CD8-positive, alpha-beta memory T cell (primary cell): ENCODE data around the gene RGS11. TPM values are rescaled to one million over a fixed set of nuclear protein-coding genes. Genes with fewer than 3 reads are reported as not detected.

Experiments used
- CTCF ChIA-PET: fragments of 350-600 bp; sonication (Branson Sonifier 250); formaldehyde crosslinking; loops from one replicate; lab custom pipeline; 2021; ENCODE audit warnings: antibody characterized with exemption; lab: Charles Lee
- POLR2A ChIA-PET: fragments of 350-600 bp; sonication (Branson Sonifier 250); formaldehyde crosslinking; loops from one replicate; lab custom pipeline; 2021; ENCODE audit warnings: antibody characterized with exemption; lab: Charles Lee
- DNase-seq, 5 donors: peaks; one replicate each; pipeline versions ENCODE4 v3.0.0 to v3.0.0-alpha.2; 2020 to 2022; ENCODE audit warnings: mixed read lengths in 1 of 5
- H3K27ac ChIP-seq: one replicate; pipeline ENCODE4 v1.7.0; 2013; ENCODE audit warnings: low read depth, mild to moderate bottlenecking, low read length, moderate library complexity
- H3K27me3 ChIP-seq: 2 replicates; pipeline ENCODE4 v1.7.0; 2013; ENCODE audit warnings: low read length, mild to moderate bottlenecking; ENCODE audit not compliant: insufficient read depth, poor library complexity, severe bottlenecking
- H3K36me3 ChIP-seq: 2 replicates; pipeline ENCODE4 v1.7.0; 2013; ENCODE audit warnings: mild to moderate bottlenecking, low read length, moderate library complexity; ENCODE audit not compliant: insufficient read depth
- H3K4me1 ChIP-seq: 2 replicates; pipeline ENCODE4 v1.7.0; 2013; ENCODE audit warnings: mild to moderate bottlenecking, low read length, moderate library complexity; ENCODE audit not compliant: insufficient read depth
- H3K4me3 ChIP-seq: 2 replicates; pipeline ENCODE4 v1.7.0; 2013; ENCODE audit warnings: mild to moderate bottlenecking, low read length
- H3K9me3 ChIP-seq: 2 replicates; pipeline ENCODE4 v1.7.0; 2013; ENCODE audit warnings: mild to moderate bottlenecking, low read length
- H3K27ac Mint-ChIP-seq, 8 donors: one replicate each; pipeline ENCODE4 v1.8.0; 2020 to 2021; ENCODE audit warnings: mixed read lengths in 8 of 8, mild to moderate bottlenecking in 6 of 8, inconsistent platforms in 3 of 8, moderate library complexity in 3 of 8
- H3K27me3 Mint-ChIP-seq, 2 donors: one replicate each; pipeline ENCODE4 v1.8.0; 2020 to 2021; ENCODE audit warnings: mixed read lengths in 2 of 2, mild to moderate bottlenecking in 1 of 2, moderate library complexity in 1 of 2
- H3K36me3 Mint-ChIP-seq, 3 donors: one replicate each; pipeline ENCODE4 v1.8.0; 2020 to 2021; ENCODE audit warnings: mixed read lengths in 3 of 3, inconsistent platforms in 1 of 3, mild to moderate bottlenecking in 1 of 3
- H3K4me1 Mint-ChIP-seq, 3 donors: one replicate each; pipeline ENCODE4 v1.8.0; 2020 to 2021; ENCODE audit warnings: mixed read lengths in 3 of 3, inconsistent platforms in 1 of 3, mild to moderate bottlenecking in 1 of 3
- H3K4me3 Mint-ChIP-seq, 7 donors: one replicate each; pipeline ENCODE4 v1.8.0; 2020 to 2021; ENCODE audit warnings: mixed read lengths in 7 of 7, mild to moderate bottlenecking in 6 of 7, moderate library complexity in 4 of 7, inconsistent platforms in 2 of 7
- H3K9me3 Mint-ChIP-seq, 5 donors: one replicate each; pipeline ENCODE4 v1.8.0; 2020 to 2022; ENCODE audit warnings: mixed read lengths in 5 of 5, mild to moderate bottlenecking in 3 of 5, moderate library complexity in 2 of 5, inconsistent platforms in 1 of 5
- polyA plus RNA-seq: library from polyadenylated mRNA; unstranded; fragments of 300-500 nt; fragmentation: Illumina TruSeq; gene quantifications from one replicate; pipeline ENCODE4 v1.2.3, GENCODE V29; 2021
- total RNA-seq, 2 experiments: library from RNA; stranded (reverse); gene quantifications; one replicate each; pipeline ENCODE4 v1.2.3, GENCODE V29; 2021

Gene RGS11
- total and polyA plus RNA-seq, 3 experiments from 2014 or later: 0.09 TPM; not detected in 2

DNA sequence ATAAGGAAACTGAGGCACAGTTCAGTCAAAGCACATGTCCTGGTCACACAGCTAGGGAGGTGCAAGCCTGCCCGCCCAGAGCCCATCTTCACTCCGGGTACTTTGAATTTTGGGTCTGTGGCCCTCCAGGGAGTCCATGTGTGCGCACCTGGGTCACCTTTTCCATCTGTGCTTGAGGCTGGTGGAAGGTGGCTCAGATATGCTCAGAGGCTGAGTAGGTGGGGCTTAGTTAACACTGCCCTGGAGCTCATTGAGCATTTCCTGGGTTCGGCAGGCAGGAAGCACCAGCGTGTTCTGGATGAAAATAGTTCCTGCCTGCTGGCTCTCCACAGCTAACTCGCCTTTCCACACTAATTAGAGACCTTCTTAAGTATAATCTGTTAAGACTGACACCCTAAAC is 21.9 kb downstream of the RGS11 start:
- no peak for DNase-seq
- no peaks in the 10 kb centered on the region for H3K36me3 ChIP-seq

DNA sequence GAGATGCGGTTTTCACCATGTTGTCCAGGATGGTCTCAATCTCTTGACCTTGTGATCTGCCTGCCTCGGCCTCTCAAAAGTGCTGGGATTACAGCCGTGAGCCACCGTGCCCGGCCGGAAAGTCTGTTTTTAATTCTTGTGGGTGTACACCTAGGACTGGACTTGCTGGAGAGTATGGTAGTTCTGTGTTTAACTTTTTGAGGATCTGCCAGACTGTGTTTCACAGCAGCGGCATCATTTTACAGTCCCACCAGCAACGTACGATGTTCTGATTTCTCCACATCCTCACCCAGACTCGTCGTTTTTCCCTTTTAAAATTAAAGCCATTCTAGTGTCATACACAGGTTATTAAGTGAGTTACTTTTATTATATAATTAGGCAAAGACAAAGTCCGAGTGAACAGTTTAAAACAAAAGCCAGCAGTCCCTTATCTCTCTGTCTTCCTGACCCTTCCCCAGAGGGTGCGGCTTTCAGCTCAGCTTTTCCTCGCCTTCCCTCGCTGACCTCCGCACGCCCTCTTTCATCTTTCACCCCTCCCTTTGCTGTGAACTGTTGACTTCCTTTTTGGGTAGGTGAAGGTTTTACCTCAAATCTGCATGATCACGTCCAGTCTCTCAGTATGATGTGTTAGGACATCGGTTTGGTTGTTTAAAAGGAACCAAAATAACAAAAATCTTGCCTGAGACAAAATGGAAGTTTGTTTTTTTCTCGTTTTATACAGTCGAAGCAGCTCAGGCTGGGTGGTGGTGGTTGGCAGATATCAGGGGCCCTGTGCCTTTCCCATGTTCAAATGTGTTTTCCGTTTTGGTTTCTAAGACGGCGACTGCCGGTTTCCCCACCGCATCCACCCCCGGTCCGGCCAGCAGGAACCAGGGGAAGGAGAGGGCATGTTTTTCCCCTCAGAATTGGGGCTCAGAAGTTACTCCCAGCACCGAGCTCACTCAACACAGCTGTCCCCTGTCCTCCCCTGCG is 23.1 kb downstream of the RGS11 start:
- peak in 2 of 5 donors; percentile 21 to 38 for DNase-seq
- H3K9me3 ChIP-seq: no peaks in the 10 kb centered on the region
- CTCF ChIA-PET: interaction anchor here (0.6 to 3.1 kb wide), 2 partner anchors 17 to 182 kb away, joined by 4 to 13 read pairs; no protein-coding TSS in a partner anchor
- no peaks in the 10 kb centered on the region for H3K27me3 ChIP-seq
- peaks cover 4 to 43% (median 12%) of the 10 kb centered on the region in 3 donors for H3K36me3 Mint-ChIP-seq
- no peaks in the 10 kb centered on the region for H3K27me3 Mint-ChIP-seq
- H3K9me3 Mint-ChIP-seq: no peaks in the 10 kb centered on the region
- H3K4me1 Mint-ChIP-seq: peaks cover 16 to 18% (median 18%) of the 10 kb centered on the region in 3 donors
- H3K27ac Mint-ChIP-seq: peak overlapping the region; percentile 34 to 98 (median 92)
- H3K27ac ChIP-seq: peak overlapping the region; percentile 59
- POLR2A ChIA-PET: interaction anchor here (0.6 to 1.9 kb wide), 2 partner anchors 18 to 133 kb away, joined by 5 read pairs; partner anchors contain the start of gene FAM234A
- peak overlapping the region; percentile 40 for H3K4me3 ChIP-seq
- H3K4me3 Mint-ChIP-seq: peak overlapping the region; percentile 67 to 92 (median 81)
- no peaks in the 10 kb centered on the region for H3K36me3 ChIP-seq
- H3K4me1 ChIP-seq: peaks cover 20% of the 10 kb centered on the region

More for the DNA sequence above, 21.9 kb downstream of the RGS11 start:
- Histone ChIP-seq H3K4me1 (peaks cover 20% of the 10 kb centered on the region), H3K27ac (no peak overlapping the region), H3K4me3 (no peak overlapping the region), H3K27me3 (no peaks in the 10 kb centered on the region), H3K9me3 (no peaks in the 10 kb centered on the region)
- Mint-ChIP-seq H3K27ac (peak overlapping the region in 3 of 8 donors; percentile 17 to 54 (median 47)), H3K9me3 (no peaks in the 10 kb centered on the region), H3K27me3 (no peaks in the 10 kb centered on the region), H3K36me3 (peaks cover 4 to 38% (median 12%) of the 10 kb centered on the region in 3 donors), H3K4me3 (peak overlapping the region in 3 of 7 donors; percentile 8 to 68 (median 39)), H3K4me1 (peaks cover 16 to 18% (median 18%) of the 10 kb centered on the region in 3 donors)
- POLR2A ChIA-PET: interaction anchor here (1.9 kb wide), 1 partner anchor 19 kb away, joined by 5 read pairs; the partner anchor contains the start of gene FAM234A
- CTCF ChIA-PET: interaction anchor here (0.8 to 3.1 kb wide), 4 partner anchors 10 to 97 kb away, joined by 3 to 13 read pairs (median 4); no protein-coding TSS in a partner anchor

DNA sequence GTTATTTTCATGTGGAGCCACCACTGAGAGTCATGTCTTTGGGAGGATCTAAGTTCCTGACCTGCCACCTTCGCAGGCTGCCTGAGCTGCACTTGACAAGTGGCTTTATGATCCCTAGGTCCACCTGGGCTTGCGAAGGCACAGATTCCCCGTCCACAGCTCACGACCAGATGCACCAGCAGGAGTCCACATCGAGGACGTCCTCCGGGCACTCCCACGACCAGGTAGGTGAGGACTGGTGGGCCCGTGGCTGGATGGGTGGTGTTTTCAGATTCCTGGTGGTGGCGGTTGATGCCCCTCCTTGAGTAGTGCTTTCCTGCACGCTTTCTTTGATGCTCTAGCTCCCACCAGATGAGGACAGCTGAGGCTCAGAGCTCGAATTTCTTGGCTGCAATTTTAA is 26.3 kb downstream of the RGS11 start:
- CTCF ChIA-PET: interaction anchor here (1.2 kb wide), 1 partner anchor 21 kb away, joined by 3 read pairs; no protein-coding TSS in a partner anchor
- Mint-ChIP-seq H3K4me3 (no peak overlapping the region), H3K9me3 (no peaks in the 10 kb centered on the region), H3K27me3 (no peaks in the 10 kb centered on the region), H3K4me1 (peaks cover 15 to 18% (median 18%) of the 10 kb centered on the region in 3 donors), H3K27ac (peak overlapping the region in 1 of 8 donors; percentile 72), H3K36me3 (peaks cover 0 to 22% (median 6%) of the 10 kb centered on the region in 3 donors)
- H3K36me3 ChIP-seq: no peaks in the 10 kb centered on the region
- H3K27ac ChIP-seq: no peak overlapping the region
- no peak overlapping the region for H3K4me3 ChIP-seq
- POLR2A ChIA-PET: no interaction called here
- DNase-seq: no peak
- H3K27me3 ChIP-seq: no peaks in the 10 kb centered on the region
- H3K4me1 ChIP-seq: peaks cover 20% of the 10 kb centered on the region
- H3K9me3 ChIP-seq: no peaks in the 10 kb centered on the region

DNA sequence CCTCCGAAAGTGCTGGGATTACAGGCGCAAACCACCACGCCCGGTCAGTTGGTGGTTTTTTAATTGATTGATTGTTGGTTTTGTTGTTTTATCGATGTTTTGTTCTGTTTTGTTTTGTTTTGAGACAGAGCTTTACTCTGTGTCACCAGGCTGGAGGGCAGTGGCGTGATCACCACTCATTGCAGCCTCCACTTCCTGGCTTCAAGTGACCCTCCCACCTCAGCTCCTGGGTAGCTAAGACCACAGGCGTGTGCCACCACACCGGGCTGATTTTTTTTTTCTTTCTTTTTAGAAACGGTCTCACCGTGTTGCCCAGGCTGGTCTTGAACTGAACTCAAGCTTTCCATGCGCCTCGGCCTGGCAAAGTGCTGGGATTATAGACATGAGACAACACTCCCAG is 28.7 kb downstream of the RGS11 start:
- no peak for DNase-seq
- Histone ChIP-seq H3K4me3 (no peak overlapping the region), H3K4me1 (no peaks in the 10 kb centered on the region), H3K27me3 (no peaks in the 10 kb centered on the region), H3K27ac (no peak overlapping the region), H3K9me3 (no peaks in the 10 kb centered on the region), H3K36me3 (no peaks in the 10 kb centered on the region)
- ChIA-PET POLR2A (no interaction called here), CTCF (no interaction called here)
- no peaks in the 10 kb centered on the region for H3K9me3 Mint-ChIP-seq
- peaks cover 2 to 4% (median 3%) of the 10 kb centered on the region in 3 donors for H3K4me1 Mint-ChIP-seq
- peak overlapping the region in 2 of 8 donors; percentile 6 to 41 for H3K27ac Mint-ChIP-seq
- H3K27me3 Mint-ChIP-seq: no peaks in the 10 kb centered on the region
- no peak overlapping the region for H3K4me3 Mint-ChIP-seq
- peaks cover 0 to 15% (median 5%) of the 10 kb centered on the region in 3 donors for H3K36me3 Mint-ChIP-seq

DNA sequence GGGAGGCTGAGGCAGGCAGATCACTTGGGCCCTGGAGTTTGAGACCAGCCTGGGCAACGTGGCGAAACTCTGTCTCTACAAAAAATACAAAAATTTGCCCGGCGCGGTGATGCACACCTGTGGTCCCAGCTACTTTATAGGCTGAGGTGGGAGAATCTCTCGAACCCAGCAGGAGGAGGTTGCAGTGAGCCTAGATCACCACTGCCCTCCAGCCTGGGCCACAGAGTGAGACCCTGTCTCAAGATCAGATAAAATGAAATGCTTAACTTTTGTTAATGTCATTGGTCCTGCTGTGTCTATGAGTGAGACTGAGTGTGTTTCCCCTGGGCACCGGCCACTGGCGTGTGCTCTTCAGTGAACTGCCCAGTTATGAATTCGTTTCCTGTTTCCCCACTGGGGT is 30.6 kb downstream of the RGS11 start:
- H3K36me3 Mint-ChIP-seq: peaks cover 0 to 6% (median 0%) of the 10 kb centered on the region in 3 donors
- ChIA-PET POLR2A (no interaction called here), CTCF (no interaction called here)
- Histone ChIP-seq H3K36me3 (no peaks in the 10 kb centered on the region), H3K27me3 (no peaks in the 10 kb centered on the region), H3K9me3 (no peaks in the 10 kb centered on the region), H3K4me3 (no peak overlapping the region), H3K4me1 (no peaks in the 10 kb centered on the region), H3K27ac (no peak overlapping the region)
- DNase-seq: no peak
- H3K9me3 Mint-ChIP-seq: no peaks in the 10 kb centered on the region
- no peak overlapping the region for H3K4me3 Mint-ChIP-seq
- H3K4me1 Mint-ChIP-seq: peaks cover 4 to 13% (median 8%) of the 10 kb centered on the region in 3 donors
- peak overlapping the region in 1 of 8 donors; percentile 16 for H3K27ac Mint-ChIP-seq
- no peaks in the 10 kb centered on the region for H3K27me3 Mint-ChIP-seq

DNA sequence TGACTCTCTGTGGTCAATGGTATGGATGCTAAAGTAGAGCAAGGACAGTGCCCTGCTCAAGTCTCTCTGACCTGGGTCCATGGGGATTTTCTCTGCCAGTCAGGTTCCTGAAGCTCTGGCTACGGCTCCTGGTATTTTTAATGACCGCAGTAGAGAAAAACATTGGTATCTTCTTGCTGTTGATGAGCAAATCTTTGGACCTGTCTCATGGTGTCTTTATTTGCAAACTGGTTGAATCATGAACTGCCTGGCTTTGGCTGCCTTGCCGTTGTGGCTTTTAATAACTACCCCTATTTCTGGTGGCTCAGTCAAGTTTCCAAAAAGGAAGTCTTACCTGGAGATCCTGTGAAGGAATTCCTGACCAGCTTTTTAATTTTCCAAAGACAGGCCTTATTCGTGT is 32.4 kb downstream of the RGS11 start:
- CTCF ChIA-PET: no interaction called here

DNA sequence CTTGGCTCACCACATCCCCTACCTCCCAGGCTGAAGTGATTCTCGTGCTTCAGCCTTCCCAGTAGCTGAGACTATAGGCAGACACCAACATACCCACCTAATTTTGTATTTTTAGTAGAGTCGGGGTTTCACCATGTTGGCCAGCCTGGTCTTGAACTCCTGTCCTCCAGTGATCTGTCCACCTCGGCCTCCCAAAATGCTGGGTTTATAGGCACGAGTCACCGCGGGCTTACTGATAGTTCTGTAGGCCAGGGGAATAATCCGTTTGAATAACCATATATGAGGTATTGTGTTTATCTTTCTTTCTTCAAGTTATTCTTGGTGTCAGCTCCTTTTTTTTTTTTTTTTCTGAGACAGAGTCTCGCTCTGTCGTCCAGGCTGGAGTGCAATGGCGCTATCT is 33.5 kb downstream of the RGS11 start:
- Mint-ChIP-seq H3K4me3 (no peak overlapping the region), H3K4me1 (peaks cover 9 to 18% (median 15%) of the 10 kb centered on the region in 3 donors), H3K36me3 (peaks cover 0 to 5% (median 0%) of the 10 kb centered on the region in 3 donors), H3K27ac (peak overlapping the region in 1 of 8 donors; percentile 17), H3K27me3 (no peaks in the 10 kb centered on the region), H3K9me3 (no peaks in the 10 kb centered on the region)
- H3K4me1 ChIP-seq: no peaks in the 10 kb centered on the region
- no peaks in the 10 kb centered on the region for H3K9me3 ChIP-seq
- no peak overlapping the region for H3K4me3 ChIP-seq
- CTCF ChIA-PET: no interaction called here
- H3K27ac ChIP-seq: no peak overlapping the region
- H3K36me3 ChIP-seq: no peaks in the 10 kb centered on the region
- H3K27me3 ChIP-seq: no peaks in the 10 kb centered on the region
- POLR2A ChIA-PET: interaction anchor here (0.8 kb wide), 1 partner anchor 34 kb away, joined by 10 read pairs; no protein-coding TSS in a partner anchor
- no peak for DNase-seq

More for the DNA sequence above, 32.4 kb downstream of the RGS11 start:
- Mint-ChIP-seq H3K36me3 (peaks cover 0 to 9% (median 0%) of the 10 kb centered on the region in 3 donors), H3K4me3 (no peak overlapping the region), H3K27ac (no peak overlapping the region), H3K9me3 (no peaks in the 10 kb centered on the region), H3K27me3 (no peaks in the 10 kb centered on the region), H3K4me1 (peaks cover 9 to 18% (median 14%) of the 10 kb centered on the region in 3 donors)
- Histone ChIP-seq H3K27me3 (no peaks in the 10 kb centered on the region), H3K27ac (no peak overlapping the region), H3K9me3 (no peaks in the 10 kb centered on the region), H3K4me1 (no peaks in the 10 kb centered on the region), H3K36me3 (no peaks in the 10 kb centered on the region), H3K4me3 (no peak overlapping the region)
- POLR2A ChIA-PET: interaction anchor here (0.5 kb wide), 1 partner anchor 1971 kb away, joined by 4 read pairs; the partner anchor contains the start of gene PGP
- no peak for DNase-seq
